OCI-LY1 (cell line): ENCODE data around the gene POLR3A.

ENCODE experiments used
- H2AFZ ChIP-seq: fragments of 200-600 bp; sonication (generic), shearing (Covaris generic); 2 replicates; pipeline ENCODE4 v1.6.0; 2014; ENCODE audit warnings: antibody characterized with exemption, mild to moderate bottlenecking, low read length
- H3F3A ChIP-seq: fragments of 200-600 bp; sonication (generic), shearing (Covaris generic); 2 replicates; pipeline ENCODE4 v1.6.0; 2014; ENCODE audit warnings: mild to moderate bottlenecking, antibody characterized with exemption, low read length, moderate library complexity; ENCODE audit not compliant: insufficient read depth
- H3K27ac ChIP-seq: fragments of 200-600 bp; sonication (generic); 2 replicates; pipeline ENCODE4 v1.5.1; 2014; ENCODE audit warnings: low read length, mixed run types, mild to moderate bottlenecking, low read depth; ENCODE audit not compliant: poor library complexity, severe bottlenecking
- H3K27me3 ChIP-seq: fragments of 200-600 bp; sonication (generic); 2 replicates; pipeline ENCODE4 v1.6.0; 2014; ENCODE audit warnings: antibody characterized with exemption, mild to moderate bottlenecking, low read length, moderate library complexity; ENCODE audit not compliant: insufficient read depth
- H3K36me3 ChIP-seq: fragments of 200-600 bp; sonication (generic); 2 replicates; pipeline ENCODE4 v1.6.1; 2014; ENCODE audit warnings: mild to moderate bottlenecking, antibody characterized with exemption, low read length, moderate library complexity, mixed read lengths; ENCODE audit not compliant: insufficient read depth
- H3K4me1 ChIP-seq: fragments of 200-600 bp; sonication (generic); 2 replicates; pipeline ENCODE4 v1.5.1; 2014; ENCODE audit warnings: mild to moderate bottlenecking, low read length, moderate library complexity; ENCODE audit not compliant: insufficient read depth, severe bottlenecking
- H3K4me2 ChIP-seq: fragments of 200-600 bp; sonication (generic), shearing (Covaris generic); 2 replicates; pipeline ENCODE4 v1.6.1; 2014; ENCODE audit warnings: low read length
- H3K4me3 ChIP-seq: fragments of 200-600 bp; sonication (generic); 2 replicates; pipeline ENCODE4 v1.5.1; 2014; ENCODE audit warnings: low read length, low read depth, mild to moderate bottlenecking, mixed read lengths; ENCODE audit not compliant: poor library complexity, severe bottlenecking
- H3K79me2 ChIP-seq: fragments of 200-600 bp; shearing (Covaris generic); 2 replicates; pipeline ENCODE4 v1.6.1; 2016; ENCODE audit warnings: mixed run types, low read length, mixed read lengths; ENCODE audit not compliant: insufficient read depth
- H3K9ac ChIP-seq: fragments of 200-600 bp; sonication (generic), shearing (Covaris generic); 2 replicates; pipeline ENCODE4 v1.6.1; 2014; ENCODE audit warnings: mild to moderate bottlenecking, low read length, mixed read lengths
- H3K9me2 ChIP-seq: fragments of 200-600 bp; sonication (generic), shearing (Covaris generic); 2 replicates; pipeline ENCODE4 v1.6.1; 2014; ENCODE audit warnings: low read depth, mild to moderate bottlenecking, low read length, mixed read lengths
- H3K9me3 ChIP-seq: fragments of 200-600 bp; shearing (Covaris generic); 2 replicates; pipeline ENCODE4 v1.6.1; 2014; ENCODE audit warnings: low read length, mixed read lengths
- H4K20me1 ChIP-seq: fragments of 200-600 bp; sonication (generic), shearing (Covaris generic); 2 replicates; pipeline ENCODE4 v1.6.0; 2016; ENCODE audit warnings: mild to moderate bottlenecking, low read length; ENCODE audit not compliant: insufficient read depth
- CTCF ChIP-seq: fragments of 200-600 bp; sonication (generic), shearing (Covaris generic); IDR thresholded peaks from 2 replicates; pipeline ENCODE4 v1.5.1; 2017; ENCODE audit warnings: mild to moderate bottlenecking, antibody characterized with exemption, low read length, moderate library complexity, mixed read lengths
- EZH2 ChIP-seq: fragments of 200-600 bp; sonication (generic), shearing (Covaris generic); IDR thresholded peaks from 2 replicates; pipeline ENCODE4 v1.8.0; 2017; ENCODE audit warnings: borderline replicate concordance, mixed run types, mild to moderate bottlenecking, antibody characterized with exemption, low read length, moderate library complexity, mixed read lengths

The POLR3A gene

DNA sequence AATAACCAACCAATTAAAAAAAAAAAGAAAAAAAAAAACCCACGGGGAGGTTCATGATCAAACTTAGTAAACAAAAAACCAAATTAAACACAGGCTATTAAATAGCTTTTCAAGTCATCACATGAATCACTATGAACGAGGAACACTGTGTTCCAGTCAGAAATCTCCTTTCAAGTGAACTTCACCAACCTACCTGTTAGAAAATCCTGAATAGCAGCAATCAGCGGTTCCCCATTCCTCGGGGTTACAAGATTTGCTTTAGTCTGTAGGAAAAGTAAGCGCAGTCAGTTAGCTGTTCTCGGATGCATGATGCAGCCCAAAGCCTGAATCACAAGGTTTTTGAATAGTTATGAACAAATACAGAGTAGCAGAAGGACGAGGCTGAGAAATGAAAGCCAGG, 19.0 kb downstream of the POLR3A start:
- no peak overlapping the region for H3K4me3 ChIP-seq
- H3K36me3 ChIP-seq = peaks cover 87% of the 10 kb centered on the region

DNA sequence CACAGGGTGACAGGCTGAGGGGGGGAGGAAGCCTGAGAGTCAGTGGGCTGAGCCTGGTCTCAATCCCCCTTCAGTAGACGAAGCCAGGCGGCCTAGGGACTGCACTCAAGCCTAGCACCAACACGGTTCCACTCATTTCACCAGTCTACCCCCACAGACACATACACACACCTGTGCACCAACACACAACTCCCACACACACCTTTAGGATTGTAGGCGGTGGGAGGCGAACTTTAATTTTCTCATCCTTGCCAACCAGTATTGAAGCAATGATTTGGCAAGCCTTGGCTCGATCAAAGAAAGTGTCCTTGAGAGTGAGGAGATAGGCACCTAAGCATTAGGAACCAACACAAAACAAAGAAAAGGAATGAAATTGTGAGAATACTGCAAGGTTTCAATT, 19.7 kb downstream of the POLR3A start:
- H3K9me3 ChIP-seq = no peaks in the 10 kb centered on the region
- H3K27me3 ChIP-seq = no peaks in the 10 kb centered on the region
- TF ChIP-seq EZH2 (no peak), CTCF (no peak)
- no peak overlapping the region for H3K4me2 ChIP-seq
- no peaks in the 10 kb centered on the region for H4K20me1 ChIP-seq
- H3K79me2 ChIP-seq = no peaks in the 10 kb centered on the region
- H3K36me3 ChIP-seq = peaks cover 87% of the 10 kb centered on the region
- no peaks in the 10 kb centered on the region for H3K9me2 ChIP-seq
- H2AFZ ChIP-seq = no peak overlapping the region
- H3K9ac ChIP-seq = no peak overlapping the region
- H3K27ac ChIP-seq = no peak overlapping the region
- H3K4me1 ChIP-seq = no peaks in the 10 kb centered on the region
- no peaks in the 10 kb centered on the region for H3F3A ChIP-seq
- no peak overlapping the region for H3K4me3 ChIP-seq

More for the DNA sequence above, 19.0 kb downstream of the POLR3A start:
- Histone ChIP-seq H4K20me1 (no peaks in the 10 kb centered on the region), H3F3A (no peaks in the 10 kb centered on the region), H3K27ac (no peak overlapping the region), H3K9ac (no peak overlapping the region), H3K9me2 (no peaks in the 10 kb centered on the region), H2AFZ (no peak overlapping the region), H3K9me3 (no peaks in the 10 kb centered on the region), H3K4me1 (no peaks in the 10 kb centered on the region), H3K79me2 (no peaks in the 10 kb centered on the region), H3K4me2 (no peak overlapping the region), H3K27me3 (no peaks in the 10 kb centered on the region)
- TF ChIP-seq CTCF (no peak), EZH2 (no peak)

DNA sequence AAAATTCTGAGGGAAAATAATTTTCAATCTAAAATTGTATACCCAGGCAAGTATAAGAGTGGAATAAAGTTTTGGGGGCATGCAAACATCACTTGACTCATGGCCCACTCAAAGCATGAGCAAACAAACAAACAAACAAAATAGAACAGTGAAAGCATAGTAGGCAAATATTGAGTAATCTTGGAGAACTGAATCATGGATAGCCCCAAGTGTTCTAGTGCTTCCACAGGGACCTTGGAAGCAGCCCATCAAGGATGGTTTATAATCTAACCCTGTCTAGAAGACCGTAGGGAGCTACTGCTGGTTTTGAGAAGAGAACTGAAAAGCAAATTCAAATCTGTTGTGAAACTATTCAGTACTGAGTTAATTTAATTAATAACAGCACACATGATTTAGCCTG, 22.1 kb downstream of the POLR3A start:
- no peak for TF ChIP-seq EZH2
- TF ChIP-seq CTCF = no peak
- Histone ChIP-seq H3K4me3 (no peak overlapping the region), H2AFZ (no peak overlapping the region), H3K4me2 (no peak overlapping the region), H3K27ac (no peak overlapping the region), H3F3A (no peaks in the 10 kb centered on the region), H3K9ac (no peak overlapping the region), H4K20me1 (no peaks in the 10 kb centered on the region), H3K36me3 (peaks cover 87% of the 10 kb centered on the region), H3K4me1 (no peaks in the 10 kb centered on the region), H3K9me3 (no peaks in the 10 kb centered on the region), H3K9me2 (no peaks in the 10 kb centered on the region), H3K79me2 (no peaks in the 10 kb centered on the region), H3K27me3 (no peaks in the 10 kb centered on the region)
